Panc1 (cell line): ENCODE measurements around the gene RSPO3. TPM values are rescaled to one million over a fixed set of nuclear protein-coding genes. Genes with fewer than 3 reads are reported as not detected.

Experiments
- ATAC-seq: fragments of 200-7000 bp; cut with Tn5 transposase; 2 replicates; pipeline ENCODE4 v1.9.1; 2020; ENCODE audit warnings: mild to moderate bottlenecking, moderate library complexity
- BruUV-seq: library from RNA; stranded (reverse); fragments of 400-500 nt; replicated peaks from 2 replicates; lab custom pipeline; 2021; lab: Mats Ljungman, UMichigan
- CTCF ChIA-PET: fragments of 300-600 bp; sonication (Branson Sonifier 250); formaldehyde crosslinking; loops from one replicate; lab custom pipeline; 2022; ENCODE audit warnings: antibody characterized with exemption; lab: Charles Lee
- POLR2A ChIA-PET: fragments of 300-600 bp; sonication (Branson Sonifier 250); formaldehyde crosslinking; loops from one replicate; lab custom pipeline; 2022; ENCODE audit warnings: antibody characterized with exemption; lab: Charles Lee
- DNase-seq: peaks from one replicate; pipeline ENCODE4 v3.0.0-alpha.2; 2010; ENCODE audit warnings: low read depth, low spot score
- H3K27ac ChIP-seq: 2 replicates; pipeline ENCODE4 v1.5.1; 2011; ENCODE audit warnings: mild to moderate bottlenecking, low read length, inconsistent platforms
- H3K27me3 ChIP-seq: fragments of 200-500 bp; sonication (Bioruptor generic); 2 replicates; pipeline ENCODE4 v1.6.0; 2014; ENCODE audit warnings: low read length, inconsistent platforms; ENCODE audit not compliant: control insufficient read depth, insufficient read depth
- H3K36me3 ChIP-seq: fragments of 200-500 bp; sonication (Bioruptor generic); 2 replicates; pipeline ENCODE4 v1.5.1; 2014; ENCODE audit warnings: inconsistent platforms, mild to moderate bottlenecking, low read length, moderate library complexity; ENCODE audit not compliant: control insufficient read depth, insufficient read depth
- H3K4me1 ChIP-seq: 2 replicates; pipeline ENCODE4 v1.5.1; 2011; ENCODE audit warnings: inconsistent platforms, mild to moderate bottlenecking, low read length, moderate library complexity; ENCODE audit not compliant: control insufficient read depth, insufficient read depth
- H3K4me3 ChIP-seq, 2 experiments: 2 replicates each; pipeline ENCODE4 v1.5.1; 2011 to 2012; ENCODE audit warnings: low read depth in 2 of 2, low read length in 2 of 2, mild to moderate bottlenecking in 2 of 2, inconsistent platforms in 1 of 2, moderate library complexity in 1 of 2
- H3K9me3 ChIP-seq: fragments of 200-500 bp; sonication (Bioruptor generic); 2 replicates; pipeline ENCODE4 v1.5.1; 2014; ENCODE audit warnings: low read depth, mild to moderate bottlenecking, inconsistent platforms, low read length, moderate library complexity; ENCODE audit not compliant: control insufficient read depth, insufficient read depth
- POLR2AphosphoS5 ChIP-seq: IDR thresholded peaks from 2 replicates; pipeline ENCODE4 v1.6.1; 2012; ENCODE audit warnings: mild to moderate bottlenecking, low read depth, low read length, moderate library complexity
- SIN3A ChIP-seq: IDR thresholded peaks from 2 replicates; pipeline ENCODE4 v1.6.1; 2012; ENCODE audit warnings: low read depth, mild to moderate bottlenecking, low read length, moderate library complexity, borderline replicate concordance; ENCODE audit not compliant: insufficient read depth
- TCF7L2 ChIP-seq: IDR thresholded peaks from 2 replicates; pipeline ENCODE4 v1.6.1; 2011; ENCODE audit warnings: mild to moderate bottlenecking, low read depth, low read length, inconsistent platforms
- in situ Hi-C: cut with HindIII; loops from 2 replicates; pipeline ENCODE4 v1.10.0; 2016; ENCODE audit warnings: low sequenced_read_pairs, low pct_unique_long_range_greater_than_20kb
- intact Hi-C: fragments of 100-400 bp; cut with micrococcal nuclease; formaldehyde crosslinking; loops from one replicate; pipeline ENCODE4 v1.10.0; 2022; ENCODE audit not compliant: unreplicated experiment
- total RNA-seq: library from RNA; stranded (reverse); gene quantifications from one replicate; pipeline ENCODE4 v1.2.1, GENCODE V29; 2021; ENCODE audit not compliant: unreplicated experiment
- TF ChIP-seq, protein P1 (sequence below), 2 experiments: IDR thresholded peaks; 2 replicates each; pipeline ENCODE4 v1.6.1; 2011 to 2012; ENCODE audit warnings: low read depth in 2 of 2, control low read depth in 1 of 2, low read length in 1 of 2, mild to moderate bottlenecking in 1 of 2, moderate library complexity in 1 of 2; ENCODE audit not compliant: insufficient read depth in 1 of 2
- TF ChIP-seq, protein P2 (sequence below): fragments of 450-650 bp; IDR thresholded peaks from 2 replicates; pipeline ENCODE4 v1.5.1; 2017; ENCODE audit warnings: mild to moderate bottlenecking

RSPO3 gene
- total RNA-seq, 1 experiment from 2014 or later = not detected

DNA sequence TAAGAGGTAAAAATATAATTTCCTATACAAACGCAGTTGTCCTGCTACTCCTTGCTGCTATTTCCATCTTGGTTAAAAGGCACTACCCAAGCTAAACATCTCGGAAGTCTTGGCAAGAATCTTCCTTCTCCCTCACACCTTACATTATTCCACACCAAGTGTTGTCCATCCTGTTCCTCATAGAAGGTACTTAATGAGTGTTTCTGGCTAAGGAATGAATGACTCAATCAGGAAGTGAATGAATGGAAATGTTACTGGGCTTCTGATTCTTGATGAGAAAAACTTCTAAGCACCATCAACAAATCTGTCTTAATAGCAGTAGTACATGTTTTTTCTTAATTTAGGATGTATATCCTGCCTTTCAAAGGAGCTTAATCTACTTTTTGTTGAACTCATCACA lies 40.6 kb upstream of the RSPO3 start:
- Histone ChIP-seq H3K4me3 (no peak overlapping the region), H3K36me3 (no peaks in the 10 kb centered on the region), H3K27ac (no peak overlapping the region), H3K9me3 (no peaks in the 10 kb centered on the region), H3K4me1 (no peaks in the 10 kb centered on the region), H3K27me3 (no peaks in the 10 kb centered on the region)
- BruUV-seq = no TSS peak
- ChIA-PET CTCF (no interaction called here), POLR2A (no interaction called here)
- ATAC-seq = no peak
- in situ Hi-C loops (no loop called here), intact Hi-C loops (no loop called here)
- DNase-seq = no peak
- TF ChIP-seq, protein P1, sequence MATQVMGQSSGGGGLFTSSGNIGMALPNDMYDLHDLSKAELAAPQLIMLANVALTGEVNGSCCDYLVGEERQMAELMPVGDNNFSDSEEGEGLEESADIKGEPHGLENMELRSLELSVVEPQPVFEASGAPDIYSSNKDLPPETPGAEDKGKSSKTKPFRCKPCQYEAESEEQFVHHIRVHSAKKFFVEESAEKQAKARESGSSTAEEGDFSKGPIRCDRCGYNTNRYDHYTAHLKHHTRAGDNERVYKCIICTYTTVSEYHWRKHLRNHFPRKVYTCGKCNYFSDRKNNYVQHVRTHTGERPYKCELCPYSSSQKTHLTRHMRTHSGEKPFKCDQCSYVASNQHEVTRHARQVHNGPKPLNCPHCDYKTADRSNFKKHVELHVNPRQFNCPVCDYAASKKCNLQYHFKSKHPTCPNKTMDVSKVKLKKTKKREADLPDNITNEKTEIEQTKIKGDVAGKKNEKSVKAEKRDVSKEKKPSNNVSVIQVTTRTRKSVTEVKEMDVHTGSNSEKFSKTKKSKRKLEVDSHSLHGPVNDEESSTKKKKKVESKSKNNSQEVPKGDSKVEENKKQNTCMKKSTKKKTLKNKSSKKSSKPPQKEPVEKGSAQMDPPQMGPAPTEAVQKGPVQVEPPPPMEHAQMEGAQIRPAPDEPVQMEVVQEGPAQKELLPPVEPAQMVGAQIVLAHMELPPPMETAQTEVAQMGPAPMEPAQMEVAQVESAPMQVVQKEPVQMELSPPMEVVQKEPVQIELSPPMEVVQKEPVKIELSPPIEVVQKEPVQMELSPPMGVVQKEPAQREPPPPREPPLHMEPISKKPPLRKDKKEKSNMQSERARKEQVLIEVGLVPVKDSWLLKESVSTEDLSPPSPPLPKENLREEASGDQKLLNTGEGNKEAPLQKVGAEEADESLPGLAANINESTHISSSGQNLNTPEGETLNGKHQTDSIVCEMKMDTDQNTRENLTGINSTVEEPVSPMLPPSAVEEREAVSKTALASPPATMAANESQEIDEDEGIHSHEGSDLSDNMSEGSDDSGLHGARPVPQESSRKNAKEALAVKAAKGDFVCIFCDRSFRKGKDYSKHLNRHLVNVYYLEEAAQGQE (IDR thresholded peaks at IDR 0.05; ENCODE audit: insufficient read depth in 1 of 2, low read depth in 2 of 2, low read length in 1 of 2) = no peak
- TF ChIP-seq TCF7L2 = no peak
- TF ChIP-seq SIN3A = no peak
- TF ChIP-seq, protein P2, sequence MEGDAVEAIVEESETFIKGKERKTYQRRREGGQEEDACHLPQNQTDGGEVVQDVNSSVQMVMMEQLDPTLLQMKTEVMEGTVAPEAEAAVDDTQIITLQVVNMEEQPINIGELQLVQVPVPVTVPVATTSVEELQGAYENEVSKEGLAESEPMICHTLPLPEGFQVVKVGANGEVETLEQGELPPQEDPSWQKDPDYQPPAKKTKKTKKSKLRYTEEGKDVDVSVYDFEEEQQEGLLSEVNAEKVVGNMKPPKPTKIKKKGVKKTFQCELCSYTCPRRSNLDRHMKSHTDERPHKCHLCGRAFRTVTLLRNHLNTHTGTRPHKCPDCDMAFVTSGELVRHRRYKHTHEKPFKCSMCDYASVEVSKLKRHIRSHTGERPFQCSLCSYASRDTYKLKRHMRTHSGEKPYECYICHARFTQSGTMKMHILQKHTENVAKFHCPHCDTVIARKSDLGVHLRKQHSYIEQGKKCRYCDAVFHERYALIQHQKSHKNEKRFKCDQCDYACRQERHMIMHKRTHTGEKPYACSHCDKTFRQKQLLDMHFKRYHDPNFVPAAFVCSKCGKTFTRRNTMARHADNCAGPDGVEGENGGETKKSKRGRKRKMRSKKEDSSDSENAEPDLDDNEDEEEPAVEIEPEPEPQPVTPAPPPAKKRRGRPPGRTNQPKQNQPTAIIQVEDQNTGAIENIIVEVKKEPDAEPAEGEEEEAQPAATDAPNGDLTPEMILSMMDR = no peak
- TF ChIP-seq POLR2AphosphoS5 = no peak

DNA sequence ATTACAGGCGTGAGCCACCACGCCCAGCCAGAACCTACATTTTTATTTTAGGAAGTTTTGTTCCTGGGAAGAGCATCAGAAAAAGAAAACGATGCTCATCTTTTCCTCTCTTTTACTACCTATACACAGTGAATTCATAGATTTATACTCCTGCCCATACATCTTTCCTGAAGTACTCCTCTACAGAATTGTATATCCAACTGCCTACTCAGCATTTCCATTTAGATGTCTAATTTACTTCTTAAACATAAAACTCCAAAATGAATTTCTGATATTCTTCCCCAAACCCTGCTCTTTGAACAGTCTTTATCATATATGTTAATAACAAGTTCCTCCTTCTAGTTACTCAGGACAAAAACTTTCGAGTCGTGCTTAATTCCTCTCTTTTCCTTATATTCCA lies 39.8 kb upstream of the RSPO3 start:
- no TSS peak for BruUV-seq
- no peak for ATAC-seq
- no peak for DNase-seq
- TF ChIP-seq, protein P2 = no peak
- TF ChIP-seq SIN3A = no peak
- ChIA-PET CTCF (no interaction called here), POLR2A (no interaction called here)
- H3K4me3 ChIP-seq = no peak overlapping the region
- in situ Hi-C loops (no loop called here), intact Hi-C loops (no loop called here)
- no peak overlapping the region for H3K27ac ChIP-seq
- no peaks in the 10 kb centered on the region for H3K9me3 ChIP-seq
- no peaks in the 10 kb centered on the region for H3K27me3 ChIP-seq
- no peaks in the 10 kb centered on the region for H3K36me3 ChIP-seq
- H3K4me1 ChIP-seq = no peaks in the 10 kb centered on the region

DNA sequence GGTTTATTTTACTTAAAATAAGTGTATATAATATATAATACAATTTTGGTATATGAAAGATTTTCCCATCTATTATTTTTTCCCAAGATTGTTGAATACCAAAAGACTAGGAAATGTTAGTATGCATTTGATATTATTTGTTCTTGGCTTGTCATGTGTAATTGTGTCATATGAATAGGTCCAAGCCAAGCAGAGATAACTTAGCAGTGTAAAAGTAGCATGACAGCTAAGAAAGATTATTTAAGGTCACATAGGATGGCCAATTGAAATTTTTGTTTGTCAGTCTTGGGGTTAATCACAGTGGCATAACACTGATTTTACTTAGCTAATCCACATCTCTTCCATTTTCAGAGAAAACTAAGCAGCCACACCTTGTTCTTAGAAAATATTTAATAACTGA lies 38.8 kb upstream of the RSPO3 start:
- in situ Hi-C loops = no loop called here
- ChIA-PET POLR2A (no interaction called here), CTCF (no interaction called here)
- BruUV-seq = no TSS peak
- no peak for ATAC-seq
- Histone ChIP-seq H3K27me3 (no peaks in the 10 kb centered on the region), H3K4me3 (no peak overlapping the region), H3K27ac (no peak overlapping the region), H3K9me3 (no peaks in the 10 kb centered on the region), H3K36me3 (no peaks in the 10 kb centered on the region), H3K4me1 (no peaks in the 10 kb centered on the region)
- no peak for DNase-seq
- intact Hi-C loops = no loop called here
- TF ChIP-seq, protein P2 = no peak
- TF ChIP-seq, protein P1 (IDR thresholded peaks at IDR 0.05; ENCODE audit: insufficient read depth in 1 of 2, low read depth in 2 of 2, low read length in 1 of 2) = no peak
- no peak for TF ChIP-seq SIN3A
- TF ChIP-seq TCF7L2 = no peak
- no peak for TF ChIP-seq POLR2AphosphoS5
